T-helper 1 cell treated with Interleukin-12 subunit alpha and Interleukin-12 subunit beta and Interleukin-4 antibody, amounts not matched to agents 30 ng/mL and 1 ng/mL, for 36 hours (primary cell): Measurements from ENCODE around the gene TTLL11. TPM values are rescaled to one million over a fixed set of nuclear protein-coding genes. Genes with fewer than 3 reads are reported as not detected.

Source experiments
- intact Hi-C: fragments of 100-400 bp; cut with micrococcal nuclease; formaldehyde crosslinking; loops from one replicate; pipeline ENCODE4 v1.15.1; 2024
- total RNA-seq: library from RNA; stranded (reverse); gene quantifications from 2 replicates; pipeline ENCODE4 v1.2.3, GENCODE V29; 2022

Gene TTLL11
- total RNA-seq, 1 donor from 2014 or later: 2.8 TPM

DNA sequence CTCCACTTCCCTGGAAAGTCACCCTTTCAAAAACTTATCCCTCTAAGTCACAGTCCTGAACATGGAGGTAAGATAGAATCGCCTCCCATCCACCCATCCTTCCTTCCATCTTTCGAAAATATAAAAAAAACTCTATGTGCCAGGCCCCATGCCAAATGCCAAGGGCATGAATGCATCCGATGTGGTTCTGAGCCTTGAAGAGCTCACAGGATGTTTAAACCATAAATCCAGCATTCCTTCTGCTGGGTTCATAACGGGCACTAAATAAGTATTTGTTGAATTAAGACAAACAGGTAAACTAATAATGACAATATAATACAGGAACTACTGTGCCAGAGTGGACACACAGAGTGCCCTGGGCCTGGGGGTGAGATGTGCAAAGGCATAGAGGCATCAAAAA, 147.3 kb downstream of the TTLL11 start:
- intact Hi-C loops: no loop called here

DNA sequence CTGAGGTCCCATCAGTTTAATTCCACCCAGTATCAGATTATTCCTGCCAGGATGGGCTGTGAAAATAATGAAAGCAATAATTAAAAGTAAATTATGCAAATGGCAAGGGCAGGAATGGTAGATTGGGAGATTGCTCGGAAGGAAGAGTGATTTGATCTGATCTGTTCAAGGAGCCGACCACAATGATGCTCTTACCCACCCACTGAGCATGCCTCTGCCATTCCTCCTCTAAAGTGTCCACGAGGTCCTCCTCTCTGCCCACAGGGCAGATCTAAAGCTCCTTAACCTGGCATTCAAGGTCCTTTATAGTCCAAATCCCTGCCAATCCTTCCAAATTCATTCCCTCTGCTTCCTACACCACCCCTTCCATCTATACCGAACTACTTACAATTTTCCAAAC, 147.8 kb downstream of the TTLL11 start:
- intact Hi-C loops: no loop called here

DNA sequence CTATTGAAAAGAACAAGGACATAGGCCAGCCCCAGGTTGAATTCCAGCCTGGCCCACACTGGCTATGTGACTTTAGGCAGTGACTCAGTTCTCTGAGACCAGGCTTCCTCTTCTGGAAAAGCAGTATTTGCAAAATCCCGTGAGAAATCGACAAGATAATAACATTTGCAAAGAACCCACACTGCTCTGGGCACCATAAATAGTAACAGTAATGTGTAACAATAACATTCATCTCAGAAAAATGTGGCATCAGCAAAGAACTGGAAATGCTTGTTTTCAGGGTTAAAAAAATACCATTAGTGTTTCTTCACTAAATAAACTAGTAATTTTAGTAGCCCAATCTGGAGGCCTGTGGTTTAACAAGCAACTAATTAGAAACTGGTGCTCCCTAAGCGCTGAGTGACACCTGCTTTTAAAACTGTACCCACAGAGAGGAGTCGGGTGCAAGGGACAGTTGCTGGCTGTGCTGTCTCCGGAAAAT, 148.4 kb downstream of the TTLL11 start:
- intact Hi-C loops: no loop called here

GRCh38 chr9:121943463-121943862, 149.6 kb downstream of the TTLL11 start:
- intact Hi-C loops: no loop called here

DNA sequence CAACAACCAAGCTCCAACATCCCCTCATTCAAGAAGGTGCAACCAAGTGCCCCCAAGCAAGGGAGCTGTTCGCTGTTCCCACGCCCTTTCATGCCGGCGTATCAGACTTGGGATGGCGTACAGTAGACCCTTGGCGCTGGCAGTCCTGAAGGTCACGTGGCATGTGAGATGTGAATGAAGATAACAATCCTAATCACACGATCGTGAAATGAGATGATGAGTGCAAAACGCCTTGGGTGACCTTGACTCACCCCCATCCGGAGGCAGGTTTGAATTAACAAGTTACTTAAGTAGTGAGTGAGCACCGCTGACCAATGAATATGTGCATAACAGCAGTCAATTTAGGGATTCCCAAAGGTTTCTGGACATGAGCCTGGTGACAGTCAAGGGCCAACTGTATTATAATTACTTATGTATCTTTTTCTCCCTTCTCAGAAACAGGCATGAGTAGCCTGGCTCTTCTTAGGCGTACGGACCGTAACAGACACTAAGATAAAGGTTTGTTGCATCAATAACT, 150.2 kb downstream of the TTLL11 start:
- intact Hi-C loops: no loop called here

GRCh38 chr9:121942313-121942712, 150.8 kb downstream of the TTLL11 start:
- intact Hi-C loops: no loop called here

- intact Hi-C loops: no loop called here
Measured at GRCh38 chr9:121939643-121940042, 153.5 kb downstream of the TTLL11 start.

DNA sequence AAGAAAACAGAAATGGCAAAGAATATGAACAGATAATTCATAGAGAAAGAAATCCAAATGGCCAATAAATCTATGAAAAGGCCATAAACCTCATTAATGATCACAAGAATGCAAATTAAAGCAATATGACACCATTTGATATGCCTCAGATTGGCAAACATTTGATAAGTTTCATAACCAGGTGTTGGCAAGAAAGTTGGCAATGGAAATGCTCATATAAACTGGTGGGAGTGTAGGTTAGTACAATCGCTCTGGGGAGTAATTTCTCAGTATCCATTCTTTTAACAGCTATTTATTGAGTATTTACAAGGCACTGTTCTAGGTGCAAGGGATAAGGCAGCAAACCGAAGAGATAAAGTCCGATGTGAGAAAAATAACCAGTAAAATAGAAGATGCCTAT, 154.5 kb downstream of the TTLL11 start:
- intact Hi-C loops: no loop called here

DNA sequence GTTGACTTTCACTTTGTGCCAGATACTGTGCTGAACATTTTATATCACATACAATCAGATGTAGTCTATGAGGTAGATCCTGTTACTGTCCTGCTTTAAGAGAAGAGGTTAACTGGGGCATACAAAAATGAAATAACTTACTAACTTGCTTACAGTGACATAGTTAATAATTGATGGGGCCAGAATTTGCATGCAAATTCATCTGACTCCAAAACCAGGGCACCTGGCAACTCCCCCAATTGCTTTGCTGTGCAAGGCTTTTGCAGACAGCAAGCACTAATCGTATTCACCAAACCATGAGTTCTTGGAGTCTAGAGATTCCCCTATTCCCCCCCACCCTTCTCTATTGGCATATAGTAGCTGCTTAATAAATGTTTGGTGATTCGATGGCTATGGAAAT, 155.9 kb downstream of the TTLL11 start:
- intact Hi-C loops: no loop called here

DNA sequence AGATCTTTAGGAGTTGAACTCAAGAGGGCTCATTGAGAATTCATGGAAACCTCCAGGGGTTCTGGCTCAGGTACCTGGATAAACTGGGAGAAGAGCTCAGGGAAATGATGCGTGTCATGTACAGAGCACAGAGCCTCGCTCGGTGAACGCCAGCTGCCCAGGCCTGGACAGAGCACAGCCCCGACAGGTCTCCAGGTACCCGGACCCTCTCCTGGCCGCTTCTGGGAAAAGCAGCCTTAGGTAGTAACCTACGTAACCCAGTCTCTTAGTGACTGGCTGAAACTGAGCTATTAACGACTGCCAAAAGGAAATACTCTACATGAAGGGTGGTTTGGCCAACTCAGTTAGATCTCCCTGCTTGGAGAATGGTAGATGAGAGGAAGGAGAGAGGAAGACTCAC, 157.4 kb downstream of the TTLL11 start:
- intact Hi-C loops: no loop called here

- intact Hi-C loops: no loop called here
Measured at GRCh38 chr9:121930956-121931355, 162.2 kb downstream of the TTLL11 start.

DNA sequence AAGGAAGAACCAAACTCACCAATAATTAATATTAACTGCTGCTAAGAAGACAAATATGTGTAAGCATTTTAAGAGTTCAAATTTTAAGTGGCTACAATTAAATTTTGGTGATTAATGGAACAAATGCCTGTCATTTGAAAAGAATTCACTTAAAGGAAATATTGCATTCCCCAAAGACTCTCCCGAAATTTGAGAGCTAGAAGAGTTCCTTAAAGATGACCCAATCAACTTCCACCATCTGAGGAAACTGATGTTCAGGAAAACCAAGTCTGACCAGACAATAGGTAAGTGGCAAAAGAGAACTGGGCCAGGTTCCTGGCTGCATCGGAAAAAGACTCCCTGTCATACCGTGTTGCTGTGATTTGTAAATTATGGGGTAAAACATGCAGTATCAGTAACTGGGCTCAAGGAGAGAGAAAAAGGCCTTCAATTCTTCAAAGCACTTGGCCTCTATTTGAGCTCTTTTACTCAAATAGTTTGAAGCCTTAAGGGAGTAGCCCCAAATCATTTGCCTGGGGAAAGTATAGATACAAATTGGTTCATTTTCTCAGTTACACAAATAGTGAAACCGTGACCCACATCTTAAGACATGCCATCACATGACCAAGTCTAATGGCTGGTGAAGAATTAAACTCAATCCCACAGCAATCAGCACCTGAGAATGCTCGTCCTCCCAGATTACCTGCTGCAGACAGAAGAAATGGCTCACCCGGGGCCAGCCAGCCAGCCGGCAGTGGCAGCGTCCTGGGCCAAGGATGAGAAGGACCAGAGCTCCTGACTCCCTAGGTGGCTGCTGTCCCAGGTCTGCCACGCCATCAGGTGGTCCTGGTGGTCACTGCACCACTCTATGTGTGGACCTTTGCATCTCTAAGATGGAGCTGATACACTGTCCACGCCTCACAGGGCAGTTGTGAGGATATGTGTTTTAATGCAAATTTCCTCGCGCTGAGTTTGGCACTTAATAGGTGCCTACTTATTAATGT, 162.9 kb downstream of the TTLL11 start:
- intact Hi-C loops: no loop called here

GRCh38 chr9:121927636-121928035, 165.5 kb downstream of the TTLL11 start:
- intact Hi-C loops: no loop called here

DNA sequence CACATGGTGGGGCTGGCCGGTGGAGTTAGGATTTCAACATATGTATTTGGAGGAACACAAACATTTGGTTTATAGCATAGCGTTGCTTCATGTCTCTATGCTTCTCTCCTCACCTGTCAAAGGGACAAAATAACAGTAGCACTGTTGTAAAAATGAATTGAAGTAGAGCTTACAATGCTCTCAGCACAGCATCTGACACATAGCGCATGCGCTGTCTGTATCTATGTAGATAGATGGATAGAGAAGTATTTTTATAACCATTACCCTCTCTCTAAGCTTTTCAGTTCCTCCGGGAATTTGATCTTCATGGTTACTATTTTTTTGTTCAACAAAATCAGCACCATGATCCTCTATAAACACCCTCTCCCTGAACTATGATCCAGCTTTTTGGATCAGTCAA, 166.0 kb downstream of the TTLL11 start:
- intact Hi-C loops: no loop called here

- intact Hi-C loops: no loop called here
Measured at GRCh38 chr9:121926351-121926801, 166.7 kb downstream of the TTLL11 start.

DNA sequence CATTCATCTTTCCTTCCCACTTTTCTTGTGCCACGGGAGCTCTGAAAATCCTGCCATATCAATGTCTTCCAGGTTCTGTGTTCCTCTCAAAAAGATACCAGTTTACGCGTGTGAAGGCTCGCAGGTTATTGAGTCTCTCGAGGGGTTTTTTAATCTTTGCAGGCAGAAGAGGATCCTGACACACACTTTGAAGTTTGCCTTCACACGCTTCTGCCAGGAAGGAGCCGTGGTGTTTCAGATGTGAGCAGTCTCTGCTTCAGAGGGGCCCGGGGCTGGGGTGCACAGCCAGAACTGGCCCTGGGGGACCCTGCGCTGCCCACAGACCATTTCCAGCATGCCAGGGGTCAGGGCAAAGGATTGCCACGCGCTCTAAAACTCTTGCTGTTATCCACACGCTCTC, 167.2 kb downstream of the TTLL11 start:
- intact Hi-C loops: no loop called here

DNA sequence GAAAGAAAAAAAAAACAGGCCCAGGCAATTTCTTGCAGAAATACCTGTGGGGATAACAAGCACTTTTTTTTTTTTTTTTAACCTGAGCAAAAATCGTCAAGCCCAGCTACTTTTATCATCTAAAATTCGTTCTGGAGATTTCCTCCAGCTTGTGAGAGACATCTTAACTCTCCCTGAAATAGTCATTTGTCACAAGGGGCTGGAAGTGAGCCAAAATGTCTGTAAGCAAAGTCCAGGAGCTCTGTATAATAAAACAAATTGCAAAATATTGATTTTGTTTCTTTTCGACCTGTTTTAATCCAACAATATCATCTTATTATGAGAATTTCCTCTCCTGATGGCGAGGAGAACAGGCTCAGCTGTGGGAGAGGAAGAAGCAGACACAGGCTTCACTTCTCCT, 168.4 kb downstream of the TTLL11 start:
- intact Hi-C loops: no loop called here

DNA sequence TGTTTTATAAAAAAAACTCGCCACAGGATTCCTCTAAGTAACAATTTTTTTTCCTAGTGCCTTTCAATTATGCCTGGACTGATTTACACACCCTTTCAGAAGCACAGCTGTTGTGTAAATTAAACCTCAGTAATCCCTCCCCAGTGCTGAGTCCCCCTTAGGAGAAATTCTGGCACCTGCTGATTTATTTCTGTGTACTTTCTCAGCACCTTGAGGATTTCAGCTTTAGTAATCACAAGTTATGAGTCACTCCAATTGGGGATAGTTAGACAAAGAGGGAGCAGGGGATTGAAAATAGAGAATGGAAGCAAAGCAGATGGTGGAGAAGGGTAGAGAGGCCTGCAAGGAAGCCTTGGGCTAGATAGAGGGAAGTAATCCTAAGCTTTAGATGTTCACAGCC, 171.7 kb downstream of the TTLL11 start:
- intact Hi-C loops: no loop called here

GRCh38 chr9:121917375-121918335, 175.5 kb downstream of the TTLL11 start:
- intact Hi-C loops: no loop called here

DNA sequence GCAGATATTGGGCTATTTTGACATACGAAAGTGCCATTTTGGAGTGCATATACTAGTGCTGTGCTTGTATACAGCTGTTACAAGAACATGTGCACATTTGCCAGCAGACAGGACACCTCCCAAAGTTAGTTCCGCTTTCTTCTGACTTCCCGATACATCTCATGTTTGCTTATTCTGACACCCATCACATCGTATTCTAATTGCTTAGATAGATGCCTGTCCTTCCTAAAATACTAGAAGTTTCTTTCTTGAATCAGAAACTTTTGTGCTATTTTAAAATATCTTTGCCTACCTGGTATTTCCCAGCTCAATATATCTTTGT, 177.8 kb downstream of the TTLL11 start:
- intact Hi-C loops: no loop called here

DNA sequence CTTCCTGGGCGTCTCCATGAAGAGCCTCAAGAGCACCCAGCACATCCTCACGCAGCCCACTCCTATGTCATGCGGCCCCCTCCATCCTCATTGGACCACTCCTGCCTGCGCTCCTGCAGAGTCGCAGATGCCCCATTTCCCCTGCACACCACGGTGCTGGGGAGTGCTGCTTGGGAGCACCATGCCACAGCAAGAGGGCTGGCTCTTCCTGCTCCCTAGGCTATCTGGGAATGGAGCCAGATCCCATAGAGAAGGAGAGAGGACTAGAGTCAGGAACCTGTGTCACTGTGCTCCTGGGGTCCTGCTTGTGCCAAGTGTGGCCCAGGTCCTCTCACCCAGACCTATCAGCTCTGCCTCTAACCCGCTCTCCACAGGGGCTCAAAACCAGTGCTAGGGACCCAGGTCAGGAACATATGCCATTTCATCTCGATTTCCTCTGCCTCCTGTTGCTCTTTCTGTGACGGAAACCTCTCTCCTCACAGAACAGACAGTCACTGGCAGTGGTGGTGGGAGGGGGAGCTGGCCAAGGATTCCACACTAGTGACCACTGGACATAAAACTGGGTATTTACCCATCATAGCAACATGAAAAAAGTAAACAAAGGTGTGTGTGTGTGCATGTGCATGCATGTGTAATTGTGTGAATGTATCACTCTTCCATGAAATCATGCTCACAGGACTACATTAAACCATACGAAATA, 178.4 kb downstream of the TTLL11 start:
- intact Hi-C loops: no loop called here
